Uterus (tissue), 2 donors: ENCODE data around the gene SGCG.

Source experiments
- POLR2A ChIP-seq, 2 donors: fragments of 450-650 bp; IDR thresholded peaks; one replicate each; pipeline ENCODE4 v1.6.1; 2016; ENCODE audit warnings: antibody characterized with exemption in 2 of 2, mild to moderate bottlenecking in 1 of 2, moderate library complexity in 1 of 2
- TF ChIP-seq, protein P1 (sequence below), 4 experiments: fragments of 200-600 bp in 2 of 4; fragments of 450-650 bp in 2 of 4; sonication (generic) in 2 of 4; IDR thresholded peaks; one replicate each; pipeline ENCODE4 v1.5.1; 2016 to 2019; ENCODE audit warnings: antibody characterized with exemption in 4 of 4, mild to moderate bottlenecking in 2 of 4, moderate library complexity in 1 of 4

DNA sequence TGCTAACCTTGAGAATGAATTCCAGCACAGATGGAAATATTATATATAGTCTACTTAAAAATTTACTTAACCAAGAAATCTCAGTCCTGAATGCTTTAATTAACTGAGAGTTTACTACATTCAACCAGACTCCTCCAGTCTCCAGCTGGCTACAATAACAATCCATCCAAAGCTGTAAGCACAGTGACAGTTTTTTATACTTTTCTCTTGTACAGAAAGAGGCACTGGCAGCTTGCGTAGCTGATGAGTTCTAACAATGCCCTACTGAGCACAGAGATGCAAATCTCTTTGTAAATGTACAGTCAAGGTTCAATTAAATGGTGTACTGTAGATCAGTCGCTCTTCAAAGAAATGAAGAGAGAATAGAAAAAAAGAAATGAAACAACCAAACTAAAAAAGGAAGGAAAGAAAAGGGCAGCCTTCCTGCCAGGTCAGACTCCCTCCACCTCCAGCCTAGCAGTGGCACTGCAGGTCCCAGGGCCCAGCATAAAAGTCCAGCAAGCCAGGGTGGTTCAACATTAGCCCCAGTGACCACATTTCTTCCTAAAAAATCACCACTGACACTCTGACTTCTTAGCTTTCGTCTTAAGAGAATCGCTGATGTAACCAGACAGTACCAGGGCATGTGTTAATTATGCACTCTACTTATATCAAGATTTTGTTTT, 164.3 kb downstream of the SGCG start:
- TF ChIP-seq, protein P1, sequence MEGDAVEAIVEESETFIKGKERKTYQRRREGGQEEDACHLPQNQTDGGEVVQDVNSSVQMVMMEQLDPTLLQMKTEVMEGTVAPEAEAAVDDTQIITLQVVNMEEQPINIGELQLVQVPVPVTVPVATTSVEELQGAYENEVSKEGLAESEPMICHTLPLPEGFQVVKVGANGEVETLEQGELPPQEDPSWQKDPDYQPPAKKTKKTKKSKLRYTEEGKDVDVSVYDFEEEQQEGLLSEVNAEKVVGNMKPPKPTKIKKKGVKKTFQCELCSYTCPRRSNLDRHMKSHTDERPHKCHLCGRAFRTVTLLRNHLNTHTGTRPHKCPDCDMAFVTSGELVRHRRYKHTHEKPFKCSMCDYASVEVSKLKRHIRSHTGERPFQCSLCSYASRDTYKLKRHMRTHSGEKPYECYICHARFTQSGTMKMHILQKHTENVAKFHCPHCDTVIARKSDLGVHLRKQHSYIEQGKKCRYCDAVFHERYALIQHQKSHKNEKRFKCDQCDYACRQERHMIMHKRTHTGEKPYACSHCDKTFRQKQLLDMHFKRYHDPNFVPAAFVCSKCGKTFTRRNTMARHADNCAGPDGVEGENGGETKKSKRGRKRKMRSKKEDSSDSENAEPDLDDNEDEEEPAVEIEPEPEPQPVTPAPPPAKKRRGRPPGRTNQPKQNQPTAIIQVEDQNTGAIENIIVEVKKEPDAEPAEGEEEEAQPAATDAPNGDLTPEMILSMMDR (IDR thresholded peaks at IDR 0.05) = no peak
- no peak for TF ChIP-seq POLR2A (IDR thresholded peaks at IDR 0.05)
